ENCODE measurements around the gene RAB6B.
A peak's percentile ranks its signal among the peaks of the same experiment; 100 is the strongest.

RAB6B gene

DNA sequence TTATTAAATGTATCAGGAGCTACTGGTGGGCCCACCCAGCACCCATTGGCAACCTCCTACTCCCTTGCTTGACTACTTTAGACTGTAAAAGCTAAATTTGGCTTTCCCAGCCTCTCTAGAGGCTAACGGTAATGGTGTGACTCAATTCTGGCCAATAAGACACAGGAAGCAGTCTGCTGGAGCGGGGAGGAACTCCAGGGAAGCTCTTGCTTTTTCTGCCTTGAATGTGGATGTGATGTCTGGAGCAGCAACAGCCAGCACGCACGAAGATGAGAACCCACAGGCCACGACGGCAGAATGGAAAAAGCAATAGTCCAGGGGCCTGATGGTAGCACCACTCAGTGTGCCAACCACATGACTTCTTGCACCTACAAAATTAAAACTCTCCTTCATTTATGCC is 39.9 kb downstream of the RAB6B start:
- DNase-seq = no peak

GRCh38 chr3:133855002-133855370 is 40.7 kb downstream of the RAB6B start:
- peak; percentile 97 for DNase-seq

- DNase-seq = no peak
Measured at GRCh38 chr3:133854264-133855001, 41.2 kb downstream of the RAB6B start.

DNA sequence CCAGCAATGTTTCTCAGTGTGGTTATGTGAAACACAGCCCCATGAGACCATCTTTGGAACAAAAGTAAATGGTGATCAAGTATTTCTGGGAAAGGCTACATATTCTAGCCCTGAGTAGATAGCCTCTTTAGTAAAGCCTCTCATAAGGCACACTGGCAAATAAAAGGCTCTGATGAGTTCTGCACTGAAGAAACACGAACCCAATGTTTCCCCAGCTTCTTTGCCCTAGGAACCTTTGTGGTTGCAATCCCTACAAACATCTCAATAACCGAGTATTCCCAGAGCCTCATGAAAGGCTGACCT is 41.8 kb downstream of the RAB6B start:
- DNase-seq = no peak

GRCh38 chr3:133853063-133853924 is 42.4 kb downstream of the RAB6B start:
- no peak for DNase-seq

DNA sequence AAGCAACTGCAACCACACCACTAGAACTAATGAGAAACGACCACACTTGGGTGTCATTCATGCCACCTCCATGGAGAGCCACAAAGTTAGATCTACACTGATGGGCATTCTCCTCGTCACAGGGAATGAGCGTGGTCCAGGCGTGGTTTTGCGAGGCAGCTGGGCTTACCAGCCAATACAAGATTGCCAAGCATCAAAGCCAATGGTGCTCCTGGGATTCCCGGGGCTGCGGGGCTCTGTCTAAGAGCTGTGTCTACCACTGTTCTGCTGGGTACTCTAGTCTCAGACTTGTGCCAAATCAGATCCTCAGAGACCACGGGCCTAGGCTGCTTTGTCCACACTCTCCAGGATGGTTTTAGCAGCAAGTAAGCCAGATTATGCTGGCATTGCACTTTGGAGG is 43.8 kb downstream of the RAB6B start:
- no peak for DNase-seq

DNA sequence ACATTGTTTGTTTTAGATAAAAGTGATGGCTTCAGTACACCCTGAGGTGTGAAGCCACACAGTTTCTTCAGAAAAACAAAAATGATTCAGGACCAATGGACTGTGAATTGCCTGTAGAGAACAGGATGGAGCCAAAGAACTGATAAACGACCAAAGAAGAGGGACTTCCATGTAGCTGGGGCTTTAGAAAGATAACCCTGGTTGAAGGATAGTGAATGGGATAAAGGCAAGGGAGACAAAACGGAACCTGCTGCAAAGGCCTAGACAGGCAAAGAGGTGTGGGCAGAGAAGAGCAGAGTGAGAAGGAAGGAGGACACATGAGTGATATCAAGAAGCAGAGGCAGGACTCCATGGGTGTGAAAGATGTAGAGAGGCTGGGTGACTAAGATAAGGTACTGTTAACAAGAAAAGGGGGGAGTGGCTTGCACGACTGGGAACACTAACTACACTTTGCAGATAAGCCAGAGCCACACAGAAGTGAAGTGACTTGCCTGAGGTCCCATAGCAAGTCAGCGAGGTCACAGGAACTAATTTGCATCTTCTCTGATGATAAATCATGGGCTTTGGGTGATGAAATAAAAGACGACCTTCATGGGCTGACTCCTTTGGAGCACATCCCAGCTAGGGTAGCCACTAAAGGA is 44.3 kb downstream of the RAB6B start:
- DNase-seq = no peak

- no peak for DNase-seq
Measured at GRCh38 chr3:133850034-133850433, 45.6 kb downstream of the RAB6B start.

- DNase-seq = no peak
Measured at GRCh38 chr3:133849346-133849745, 46.3 kb downstream of the RAB6B start.

DNA sequence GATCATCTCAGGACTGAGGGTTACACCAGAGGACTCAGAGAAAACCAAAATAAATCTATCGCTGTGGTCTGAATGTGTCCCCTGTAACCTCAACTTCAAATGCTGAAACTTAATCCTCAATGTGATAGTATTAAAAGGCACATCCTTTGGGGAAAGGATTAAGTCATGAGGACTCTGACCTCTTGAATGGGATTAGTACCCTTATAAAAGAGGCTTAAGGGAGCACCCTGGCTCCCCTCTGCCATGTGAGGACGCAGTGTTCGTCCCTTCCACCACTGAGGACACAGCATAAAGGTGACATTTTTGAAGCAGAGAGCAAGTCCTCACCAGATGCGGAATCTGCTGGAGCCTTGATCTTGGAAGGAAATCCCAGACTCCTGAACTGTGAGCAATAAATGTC is 50.6 kb downstream of the RAB6B start:
- DNase-seq = no peak

DNA sequence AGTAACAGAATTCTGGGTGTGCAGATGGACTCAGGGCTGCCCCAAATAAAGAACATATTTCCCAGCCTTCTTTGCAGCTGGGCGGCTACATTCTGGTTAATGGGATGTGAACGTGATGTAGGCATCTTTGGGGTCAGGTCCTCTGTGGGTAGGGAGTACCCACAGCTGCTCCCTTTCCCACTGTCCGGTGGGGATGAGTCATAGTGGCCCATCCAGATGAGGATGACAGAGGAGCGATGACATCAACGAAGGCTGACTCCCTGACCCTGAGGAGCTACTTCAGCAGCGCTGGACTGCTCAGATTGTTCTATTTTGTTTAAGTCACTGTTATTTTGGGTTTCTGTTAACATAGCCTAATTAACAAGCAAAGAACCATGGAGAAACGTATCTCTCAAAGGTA is 52.0 kb downstream of the RAB6B start:
- DNase-seq = no peak

- no peak for DNase-seq
Measured at GRCh38 chr3:133842158-133842557, 53.5 kb downstream of the RAB6B start.

- no peak for DNase-seq
Measured at GRCh38 chr3:133841196-133841595, 54.5 kb downstream of the RAB6B start.

DNA sequence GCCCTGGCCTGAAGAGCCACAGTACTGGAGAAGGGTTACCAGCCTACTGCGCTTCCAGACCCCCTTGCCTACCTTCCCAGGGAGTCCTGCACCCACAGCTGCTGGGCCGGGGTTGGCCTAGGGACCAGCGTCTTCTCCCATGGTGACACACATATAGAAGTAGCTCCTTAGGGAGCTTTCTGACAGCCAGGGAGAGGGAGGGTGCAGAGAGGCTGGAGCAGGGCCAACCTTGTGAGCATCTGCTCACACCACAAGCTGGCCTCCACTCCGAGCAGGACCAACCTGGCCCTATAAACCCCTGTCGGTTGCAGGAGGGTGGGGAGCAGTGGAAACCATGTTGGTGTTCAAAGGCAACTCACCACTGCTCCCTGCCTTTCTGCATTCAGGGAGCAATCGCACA is 54.9 kb downstream of the RAB6B start:
- no peak for DNase-seq

GRCh38 chr3:133840055-133840737 is 55.5 kb downstream of the RAB6B start:
- no peak for DNase-seq

DNA sequence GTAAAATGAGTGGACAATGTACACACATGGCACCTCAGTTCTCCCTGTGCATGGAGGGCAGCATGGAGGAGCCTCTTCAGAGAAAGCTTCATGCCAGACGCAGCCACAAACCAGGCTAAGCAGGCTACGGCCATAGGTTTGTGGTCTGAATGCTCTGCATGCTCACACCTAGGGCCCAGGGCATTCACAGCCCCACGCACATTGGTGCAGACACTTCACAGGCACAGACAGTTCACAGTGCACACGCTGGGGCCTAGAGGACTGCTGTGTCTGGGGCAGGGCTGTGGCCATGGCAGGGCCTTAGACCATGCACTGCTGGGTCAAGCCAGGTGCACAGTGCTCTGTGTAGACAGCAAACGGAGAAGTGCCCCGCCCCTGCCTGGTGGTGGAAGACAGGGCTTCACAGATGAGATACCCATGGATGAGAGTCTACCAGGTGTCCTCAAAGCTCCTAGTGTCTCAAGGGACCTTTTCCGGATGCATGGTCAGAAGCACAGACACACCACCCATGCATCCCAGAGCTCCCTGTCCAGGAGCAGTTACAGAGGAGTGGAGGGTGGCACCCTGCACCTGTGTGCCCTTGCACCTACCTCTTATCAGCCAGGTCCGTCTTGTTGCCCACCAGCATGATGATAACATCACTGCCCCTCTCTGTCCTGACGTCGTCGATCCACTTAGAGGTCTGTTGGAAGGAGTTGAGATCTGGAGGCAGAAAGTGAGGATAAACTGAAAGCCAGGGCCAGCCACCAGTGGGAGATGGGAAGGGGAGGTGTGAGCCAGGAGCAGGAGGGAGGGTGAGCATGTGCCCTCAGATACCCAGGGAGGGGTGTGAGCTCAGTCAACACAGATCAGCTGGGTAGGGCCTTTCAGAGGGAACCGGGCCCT is 56.5 kb downstream of the RAB6B start:
- DNase-seq = no peak

GRCh38 chr3:133838296-133838789 is 57.3 kb downstream of the RAB6B start:
- DNase-seq = no peak

GRCh38 chr3:133837487-133838295 is 58.0 kb downstream of the RAB6B start:
- no peak for DNase-seq

- DNase-seq = no peak
Measured at GRCh38 chr3:133836497-133837158, 59.1 kb downstream of the RAB6B start.

GRCh38 chr3:133835961-133836360 is 59.7 kb downstream of the RAB6B start:
- DNase-seq = no peak

DNA sequence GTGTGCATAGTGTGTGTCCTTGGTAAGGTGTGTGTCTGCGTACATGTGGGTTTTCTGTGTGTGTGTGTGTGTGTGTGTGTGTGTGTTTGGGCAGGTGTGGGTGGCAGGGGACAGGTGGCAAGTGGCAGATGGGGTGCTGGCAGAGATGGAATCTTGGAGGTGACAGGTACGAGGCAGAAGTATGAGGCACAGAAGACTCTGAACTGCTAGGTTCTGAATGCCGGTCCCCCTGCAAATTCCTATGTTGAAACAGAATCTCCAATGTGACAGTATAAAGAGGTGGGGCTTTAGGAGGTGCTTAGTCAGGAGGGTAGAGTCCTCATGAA is 60.3 kb downstream of the RAB6B start:
- DNase-seq = no peak
